SIG-M5 treated with dmso at 0.1 percent for 504 hours (cell line): ENCODE data around the gene PSMG1.

Source experiments
- DNase-seq: peaks from one replicate; lab custom pipeline; 2025; ENCODE audit not compliant: unreplicated experiment; lab: John Stamatoyannopoulos, UW

Gene PSMG1

GRCh38 chr21:39188521-39189139 is 5.4 kb upstream of the PSMG1 start:
- DNase-seq: no peak

- DNase-seq: no peak
These were observed 3.9 kb upstream of the PSMG1 start for GRCh38 chr21:39187141-39187540.

- DNase-seq: no peak
These were observed 3.4 kb upstream of the PSMG1 start for GRCh38 chr21:39186676-39187075.

GRCh38 chr21:39185157-39185556 is 1.9 kb upstream of the PSMG1 start:
- DNase-seq: no peak

- DNase-seq: no peak
These were observed 1.1 kb upstream of the PSMG1 start for GRCh38 chr21:39184050-39184980.

GRCh38 chr21:39182484-39183271 is 573 bp downstream of the PSMG1 start:
- DNase-seq: peak; percentile 23

- DNase-seq: no peak
These were observed 1.2 kb downstream of the PSMG1 start for GRCh38 chr21:39182016-39182415.

- peak; percentile 17 for DNase-seq
These were observed 1.9 kb downstream of the PSMG1 start for GRCh38 chr21:39181205-39181818.

GRCh38 chr21:39180429-39181019 is 2.7 kb downstream of the PSMG1 start:
- DNase-seq: peak; percentile 48

GRCh38 chr21:39178421-39178820 is 4.8 kb downstream of the PSMG1 start:
- DNase-seq: no peak

- DNase-seq: no peak
These were observed 7.0 kb downstream of the PSMG1 start for GRCh38 chr21:39176271-39176709.

GRCh38 chr21:39175665-39176064 is 7.6 kb downstream of the PSMG1 start:
- DNase-seq: no peak

GRCh38 chr21:39175154-39175553 is 8.1 kb downstream of the PSMG1 start:
- DNase-seq: peak; percentile 46

- no peak for DNase-seq
These were observed 9.3 kb downstream of the PSMG1 start for GRCh38 chr21:39173716-39174680.

- DNase-seq: no peak
These were observed 13.3 kb downstream of the PSMG1 start for GRCh38 chr21:39169906-39170305.

GRCh38 chr21:39168800-39169199 is 14.5 kb downstream of the PSMG1 start:
- DNase-seq: no peak

GRCh38 chr21:39164523-39164922 is 18.7 kb downstream of the PSMG1 start:
- no peak for DNase-seq

- no peak for DNase-seq
These were observed 22.2 kb downstream of the PSMG1 start for GRCh38 chr21:39161064-39161463.

- DNase-seq: no peak
These were observed 23.7 kb downstream of the PSMG1 start for GRCh38 chr21:39159342-39160063.
